Tibial nerve (tissue), 4 donors: Measurements from ENCODE around the gene LZTFL1.

Experiments
- CTCF ChIP-seq, 5 experiments: fragments of 200-600 bp in 3 of 5; fragments of 450-650 bp in 2 of 5; sonication (generic) in 3 of 5; IDR thresholded peaks; one replicate each; pipeline ENCODE4 v1.5.1; 2016 to 2019; ENCODE audit warnings: antibody characterized with exemption in 5 of 5, mild to moderate bottlenecking in 3 of 5, moderate library complexity in 2 of 5
- EP300 ChIP-seq, 2 donors: sonication (generic); formaldehyde crosslinking; IDR thresholded peaks; one replicate each; pipeline ENCODE4 v1.6.1; 2017; ENCODE audit warnings: antibody characterized with exemption in 2 of 2, mild to moderate bottlenecking in 1 of 2
- POLR2A ChIP-seq, 2 donors: fragments of 450-650 bp; IDR thresholded peaks; one replicate each; pipeline ENCODE4 v1.6.1; 2017; ENCODE audit warnings: antibody characterized with exemption in 2 of 2, mild to moderate bottlenecking in 2 of 2, moderate library complexity in 2 of 2

- TF ChIP-seq CTCF (IDR thresholded peaks at IDR 0.05) (no peak), POLR2A (IDR thresholded peaks at IDR 0.05) (no peak), EP300 (IDR thresholded peaks at IDR 0.05) (no peak)
These were observed 32.9 kb upstream of the LZTFL1 start for GRCh38 chr3:45874677-45875346.
